Mesenchymal stem cell (in vitro differentiated cells and primary cell): Measurements from ENCODE around the gene KIAA1614.

Source experiments
- DNase-seq: peaks from one replicate; pipeline ENCODE4 v3.0.0-alpha.2; 2013
- H2AFZ ChIP-seq: one replicate; pipeline ENCODE4 v1.6.1; 2013; ENCODE audit warnings: low read depth, mild to moderate bottlenecking, control low read depth, inconsistent platforms, low read length, moderate library complexity
- H2AK5ac ChIP-seq: 2 replicates; pipeline ENCODE4 v1.6.1; 2013; ENCODE audit warnings: low read length, moderate library complexity, mild to moderate bottlenecking, inconsistent platforms; ENCODE audit not compliant: severe bottlenecking
- H2BK120ac ChIP-seq: one replicate; pipeline ENCODE4 v1.6.1; 2013; ENCODE audit warnings: low read depth, mild to moderate bottlenecking, inconsistent platforms, low read length, moderate library complexity
- H2BK12ac ChIP-seq, 2 experiments: one replicate each; pipeline ENCODE4 v1.6.1; 2013; ENCODE audit warnings: inconsistent platforms in 2 of 2, low read length in 2 of 2, mild to moderate bottlenecking in 2 of 2, moderate library complexity in 2 of 2, control low read depth in 1 of 2
- H2BK15ac ChIP-seq: one replicate; pipeline ENCODE4 v1.6.1; 2013; ENCODE audit warnings: mild to moderate bottlenecking, low read depth, inconsistent platforms; ENCODE audit not compliant: poor library complexity, severe bottlenecking
- H2BK5ac ChIP-seq: 2 replicates; pipeline ENCODE4 v1.6.1; 2013; ENCODE audit warnings: low read depth, mild to moderate bottlenecking, low read length, control low read depth, inconsistent platforms; ENCODE audit not compliant: poor library complexity, severe bottlenecking
- H3K14ac ChIP-seq, 2 experiments: one replicate each; pipeline ENCODE4 v1.6.1; 2013; ENCODE audit warnings: inconsistent platforms in 2 of 2, low read length in 2 of 2, control low read depth in 1 of 2, mild to moderate bottlenecking in 1 of 2, moderate library complexity in 1 of 2
- H3K18ac ChIP-seq, 2 experiments: one replicate each; pipeline ENCODE4 v1.6.1; 2013; ENCODE audit warnings: inconsistent platforms in 2 of 2, low read length in 2 of 2, control low read depth in 1 of 2, low read depth in 1 of 2, mild to moderate bottlenecking in 1 of 2
- H3K23ac ChIP-seq, 2 experiments: one replicate each; pipeline ENCODE4 v1.6.1; 2013; ENCODE audit warnings: inconsistent platforms in 2 of 2, low read length in 2 of 2, mild to moderate bottlenecking in 2 of 2, moderate library complexity in 2 of 2, control low read depth in 1 of 2
- H3K27ac ChIP-seq: 2 replicates; pipeline ENCODE4 v1.5.1; 2013; ENCODE audit warnings: mild to moderate bottlenecking, moderate library complexity, low read length, control low read depth, inconsistent platforms; ENCODE audit not compliant: poor library complexity, severe bottlenecking
- H3K27me3 ChIP-seq, 2 experiments: 2 replicates each; pipeline versions ENCODE4 v1.6.1 to v1.7.0; 2013; ENCODE audit warnings: low read length in 2 of 2, mild to moderate bottlenecking in 2 of 2, moderate library complexity in 2 of 2, control low read depth in 1 of 2, inconsistent platforms in 1 of 2; ENCODE audit not compliant: control insufficient read depth in 1 of 2, insufficient read depth in 1 of 2
- H3K36me3 ChIP-seq, 2 experiments: 2 replicates each; pipeline versions ENCODE4 v1.6.1 to v1.7.0; 2013; ENCODE audit warnings: low read length in 2 of 2, control low read depth in 1 of 2, inconsistent platforms in 1 of 2, low read depth in 1 of 2, mild to moderate bottlenecking in 1 of 2; ENCODE audit not compliant: insufficient read depth in 2 of 2, control insufficient read depth in 1 of 2
- H3K4ac ChIP-seq, 2 experiments: one replicate each; pipeline ENCODE4 v1.6.1; 2013; ENCODE audit warnings: inconsistent platforms in 2 of 2, low read length in 2 of 2, mild to moderate bottlenecking in 2 of 2, moderate library complexity in 2 of 2, control low read depth in 1 of 2, low read depth in 1 of 2
- H3K4me1 ChIP-seq: 2 replicates; pipeline ENCODE4 v1.6.1; 2013; ENCODE audit warnings: low read depth, low read length, control low read depth; ENCODE audit not compliant: control insufficient read depth, insufficient read depth
- H3K4me2 ChIP-seq: 2 replicates; pipeline ENCODE4 v1.6.1; 2013; ENCODE audit warnings: low read length, mild to moderate bottlenecking, inconsistent platforms; ENCODE audit not compliant: poor library complexity, severe bottlenecking
- H3K4me3 ChIP-seq, 2 experiments: 2 replicates each; pipeline versions ENCODE4 v1.5.1 to v1.7.0; 2013; ENCODE audit warnings: low read length in 2 of 2, mild to moderate bottlenecking in 2 of 2, control low read depth in 1 of 2, low read depth in 1 of 2; ENCODE audit not compliant: insufficient read depth in 1 of 2
- H3K79me1 ChIP-seq: replicated peaks from 2 replicates; pipeline ENCODE4 v1.6.1; 2013; ENCODE audit warnings: mild to moderate bottlenecking, control low read depth, low read length, inconsistent platforms; ENCODE audit not compliant: poor library complexity, severe bottlenecking
- H3K9ac ChIP-seq: 2 replicates; pipeline ENCODE4 v1.7.0; 2013; ENCODE audit warnings: mild to moderate bottlenecking, low read length, moderate library complexity
- H3K9me3 ChIP-seq: 2 replicates; pipeline ENCODE4 v1.7.0; 2013; ENCODE audit warnings: mild to moderate bottlenecking, low read length; ENCODE audit not compliant: control insufficient read depth
- H4K8ac ChIP-seq: one replicate; pipeline ENCODE4 v1.6.1; 2013; ENCODE audit warnings: inconsistent platforms, mild to moderate bottlenecking, low read length, moderate library complexity
- H4K91ac ChIP-seq: one replicate; pipeline ENCODE4 v1.6.1; 2013; ENCODE audit warnings: mild to moderate bottlenecking, low read length, inconsistent platforms
- WGBS: methylation state at CpG from one replicate; pipeline ENCODE4 v1.1.7; 2013; ENCODE audit warnings: mixed read lengths; 5-methylcytosine and 5-hydroxymethylcytosine counted together

Gene KIAA1614

GRCh38 chr1:180884588-180885300, 28.0 kb upstream of the KIAA1614 start:
- Histone ChIP-seq H3K36me3 (peaks cover 0 to 33% of the 10 kb centered on the region in 2 experiments), H3K14ac (no peak overlapping the region), H3K4me2 (no peak overlapping the region), H2BK120ac (no peak overlapping the region), H3K18ac (no peak overlapping the region), H3K27me3 (no peaks in the 10 kb centered on the region), H3K4ac (no peak overlapping the region), H3K79me1 (peaks cover 1% of the 10 kb centered on the region), H3K4me1 (peaks cover 2% of the 10 kb centered on the region), H3K23ac (no peak overlapping the region), H4K8ac (no peak overlapping the region), H2AFZ (no peak overlapping the region), H4K91ac (no peak overlapping the region), H2BK12ac (no peak overlapping the region), H3K9me3 (no peaks in the 10 kb centered on the region), H3K9ac (no peak overlapping the region), H2AK5ac (no peak overlapping the region), H2BK15ac (no peak overlapping the region), H3K27ac (no peak overlapping the region), H3K4me3 (no peak overlapping the region), H2BK5ac (no peak overlapping the region)
- 100% methylated on average over 2 of the region's 3 CpGs for WGBS
- DNase-seq, result no peak

DNA sequence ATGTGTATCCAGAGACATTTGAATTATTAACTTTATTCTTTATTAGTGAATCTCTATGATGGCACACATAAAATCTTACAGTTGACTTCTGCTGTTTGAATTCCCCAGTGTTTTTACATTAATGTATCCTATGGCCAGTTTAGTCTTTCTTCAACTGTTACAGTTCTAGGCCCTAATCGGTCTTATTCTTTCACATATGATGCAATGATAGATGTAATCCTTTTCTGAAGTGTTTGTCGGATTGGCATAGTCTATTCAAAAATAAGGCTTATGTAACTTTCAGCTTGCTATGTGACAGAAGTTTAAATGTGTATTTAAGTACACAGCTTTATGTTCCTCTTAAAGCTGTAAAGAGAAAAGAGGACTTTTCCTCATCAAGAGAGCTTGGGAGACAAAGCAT, 26.4 kb upstream of the KIAA1614 start:
- H3K14ac ChIP-seq, result no peak overlapping the region
- H2BK5ac ChIP-seq, result no peak overlapping the region
- H3K18ac ChIP-seq, result no peak overlapping the region
- no peaks in the 10 kb centered on the region for H3K9me3 ChIP-seq
- no peak overlapping the region for H3K4me3 ChIP-seq
- peaks cover 1% of the 10 kb centered on the region for H3K79me1 ChIP-seq
- no peak overlapping the region for H3K9ac ChIP-seq
- no peak overlapping the region for H3K4me2 ChIP-seq
- no peak overlapping the region for H2AFZ ChIP-seq
- DNase-seq, result no peak
- no peak overlapping the region for H2AK5ac ChIP-seq
- no peak overlapping the region for H4K8ac ChIP-seq
- peaks cover 2% of the 10 kb centered on the region for H3K4me1 ChIP-seq
- no peak overlapping the region for H2BK120ac ChIP-seq
- no peak overlapping the region for H2BK15ac ChIP-seq
- WGBS, result 100% methylated on average over 1 of the region's 2 CpGs
- H4K91ac ChIP-seq, result no peak overlapping the region
- H3K4ac ChIP-seq, result no peak overlapping the region
- H3K27me3 ChIP-seq, result no peaks in the 10 kb centered on the region
- H3K27ac ChIP-seq, result no peak overlapping the region
- no peak overlapping the region for H2BK12ac ChIP-seq
- H3K36me3 ChIP-seq, result peaks cover 0 to 26% of the 10 kb centered on the region in 2 experiments
- H3K23ac ChIP-seq, result no peak overlapping the region

DNA sequence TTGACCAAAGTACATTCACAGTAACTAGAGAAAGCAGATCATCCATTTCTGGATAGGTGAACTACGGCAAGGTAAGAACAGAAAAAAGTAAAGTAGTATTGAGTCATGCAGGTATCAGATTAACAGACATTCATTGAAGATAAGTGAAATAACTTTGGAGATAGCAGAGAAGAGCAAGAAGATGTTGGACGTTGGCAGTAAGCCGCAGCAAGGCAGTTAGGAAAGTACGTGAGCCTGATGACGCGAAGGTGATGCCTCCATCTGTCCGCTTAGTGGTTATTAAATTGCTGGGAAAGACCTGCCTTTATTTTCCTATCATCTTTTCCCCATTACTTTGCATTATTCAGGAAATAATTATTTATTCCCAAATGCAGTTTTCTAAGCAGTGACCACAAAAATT, 24.9 kb upstream of the KIAA1614 start:
- no peak overlapping the region for H3K27ac ChIP-seq
- no peak overlapping the region for H4K8ac ChIP-seq
- H3K4me3 ChIP-seq, result no peak overlapping the region
- no peak overlapping the region for H3K4ac ChIP-seq
- no peak overlapping the region for H3K14ac ChIP-seq
- 99% methylated on average over 6 of the region's 7 CpGs for WGBS
- no peak overlapping the region for H2BK5ac ChIP-seq
- no peak overlapping the region for H3K18ac ChIP-seq
- H3K4me2 ChIP-seq, result no peak overlapping the region
- H3K4me1 ChIP-seq, result no peaks in the 10 kb centered on the region
- H2BK12ac ChIP-seq, result no peak overlapping the region
- no peak for DNase-seq
- no peak overlapping the region for H2AFZ ChIP-seq
- H3K9ac ChIP-seq, result no peak overlapping the region
- H4K91ac ChIP-seq, result no peak overlapping the region
- no peak overlapping the region for H2BK15ac ChIP-seq
- H3K27me3 ChIP-seq, result no peaks in the 10 kb centered on the region
- peaks cover 0 to 23% of the 10 kb centered on the region in 2 experiments for H3K36me3 ChIP-seq
- H2AK5ac ChIP-seq, result no peak overlapping the region
- H3K9me3 ChIP-seq, result no peaks in the 10 kb centered on the region
- no peak overlapping the region for H2BK120ac ChIP-seq
- H3K23ac ChIP-seq, result no peak overlapping the region
- peaks cover under 1% of the 10 kb centered on the region for H3K79me1 ChIP-seq

DNA sequence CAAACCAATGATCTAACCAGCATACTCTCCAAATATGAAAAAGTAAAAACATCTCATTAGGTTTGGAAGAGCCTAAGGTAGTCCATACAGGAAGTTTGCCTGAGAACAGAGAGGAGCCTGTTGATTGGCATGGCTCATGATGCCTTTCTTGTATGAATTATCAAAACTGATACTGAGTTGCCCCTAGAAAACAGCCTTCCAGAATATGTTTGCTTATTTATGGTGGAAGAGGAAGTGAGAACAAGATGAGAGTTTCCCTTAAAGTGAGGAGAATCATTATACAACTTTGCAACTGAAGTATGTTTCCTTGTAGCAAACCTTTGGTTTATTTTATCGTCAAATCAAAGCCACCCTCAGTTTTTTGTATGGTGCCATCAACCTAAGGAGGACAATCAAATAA, 23.8 kb upstream of the KIAA1614 start:
- no peak overlapping the region for H4K8ac ChIP-seq
- H3K4me2 ChIP-seq, result no peak overlapping the region
- no peak overlapping the region for H3K4me3 ChIP-seq
- H3K27me3 ChIP-seq, result no peaks in the 10 kb centered on the region
- H3K23ac ChIP-seq, result no peak overlapping the region
- H4K91ac ChIP-seq, result no peak overlapping the region
- no peak overlapping the region for H3K9ac ChIP-seq
- H3K36me3 ChIP-seq, result peaks cover 0 to 21% of the 10 kb centered on the region in 2 experiments
- H2AFZ ChIP-seq, result no peak overlapping the region
- H3K79me1 ChIP-seq, result no peaks in the 10 kb centered on the region
- H2BK15ac ChIP-seq, result no peak overlapping the region
- no peak overlapping the region for H3K27ac ChIP-seq
- no peak for DNase-seq
- H3K9me3 ChIP-seq, result no peaks in the 10 kb centered on the region
- no peak overlapping the region for H2AK5ac ChIP-seq
- no peak overlapping the region for H2BK12ac ChIP-seq
- no peak overlapping the region for H2BK5ac ChIP-seq
- H2BK120ac ChIP-seq, result no peak overlapping the region
- H3K4ac ChIP-seq, result no peak overlapping the region
- no peaks in the 10 kb centered on the region for H3K4me1 ChIP-seq
- WGBS, result 100% methylated on average over 1 of the region's 1 CpG
- H3K14ac ChIP-seq, result no peak overlapping the region
- H3K18ac ChIP-seq, result no peak overlapping the region
